CD4-positive, alpha-beta T cell treated with Interferon alpha-2 for 1 hour (primary cell): ENCODE results near the gene RAB43.

Source experiments
- DNase-seq, 2 donors: peaks; one replicate each; pipeline ENCODE4 v3.0.0-alpha.2; 2020 to 2022

The RAB43 gene

GRCh38 chr3:129060276-129061022 is 61.2 kb downstream of the RAB43 start, which contains the start of gene GP9:
GP9 (plus strand) TSS chr3:129060779; CDS start chr3:129061740, 961 bp downstream.
- DNase-seq, result no peak

GRCh38 chr3:129059311-129059958 is 62.2 kb downstream of the RAB43 start:
- DNase-seq, result no peak

GRCh38 chr3:129058441-129059200 is 63.0 kb downstream of the RAB43 start:
- peak in 1 of 2 donors; percentile 38 for DNase-seq

GRCh38 chr3:129057249-129057648 is 64.4 kb downstream of the RAB43 start:
- no peak for DNase-seq

- DNase-seq, result no peak
Observed at GRCh38 chr3:129056451-129057173, 65.0 kb downstream of the RAB43 start.

- DNase-seq, result no peak
Observed at GRCh38 chr3:129054605-129055104, 66.9 kb downstream of the RAB43 start.

- DNase-seq, result no peak
Observed at GRCh38 chr3:129052675-129053074, 68.9 kb downstream of the RAB43 start.

GRCh38 chr3:129051871-129052340 is 69.7 kb downstream of the RAB43 start:
- DNase-seq, result no peak

- DNase-seq, result no peak
Observed at GRCh38 chr3:129050556-129051295, 70.9 kb downstream of the RAB43 start.

GRCh38 chr3:129047553-129047839 is 74.1 kb downstream of the RAB43 start:
- DNase-seq, result no peak

GRCh38 chr3:129046732-129047552 is 74.7 kb downstream of the RAB43 start:
- DNase-seq, result no peak

- DNase-seq, result no peak
Observed at GRCh38 chr3:129046037-129046731, 75.4 kb downstream of the RAB43 start.

GRCh38 chr3:129045675-129046036 is 75.9 kb downstream of the RAB43 start:
- DNase-seq, result peak in 1 of 2 donors; percentile 32

- DNase-seq, result no peak
Observed at GRCh38 chr3:129040579-129041300, 80.9 kb downstream of the RAB43 start.

- DNase-seq, result no peak
Observed at GRCh38 chr3:129040039-129040336, 81.6 kb downstream of the RAB43 start.

- no peak for DNase-seq
Observed at GRCh38 chr3:129039271-129040038, 82.1 kb downstream of the RAB43 start.

- no peak for DNase-seq
Observed at GRCh38 chr3:129038121-129038855, 83.3 kb downstream of the RAB43 start.
